ENCODE data around the gene CEP112. TPM values are rescaled to one million over a fixed set of nuclear protein-coding genes. Genes with fewer than 3 reads are reported as not detected.

Gene CEP112
- polyA plus RNA-seq, 1 donor from 2014 or later, result 6.0 TPM

DNA sequence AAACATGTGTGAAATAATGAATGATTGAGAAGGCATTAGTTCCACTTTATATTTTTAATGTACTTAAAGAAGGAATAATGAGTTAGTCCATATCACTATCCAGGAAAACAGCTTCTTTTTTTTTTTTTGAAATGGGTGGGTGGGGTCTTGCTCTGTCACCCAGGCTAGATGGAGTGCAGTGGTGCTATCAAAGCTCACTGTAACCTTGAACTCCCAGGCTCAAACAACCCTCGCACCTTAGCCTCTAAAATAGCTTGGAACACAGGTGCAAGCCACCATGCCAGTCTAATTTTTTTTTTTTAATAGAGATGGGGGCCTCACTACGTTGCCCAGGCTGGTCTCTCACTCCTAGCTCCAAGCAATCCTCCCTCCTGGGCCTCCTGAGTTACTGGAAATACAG lies 275.5 kb downstream of the CEP112 start:
- Histone ChIP-seq H3K4me2 (ENCODE audit: low read length) (no peak overlapping the region), H3K4me3 (ENCODE audit: low read length) (no peak overlapping the region), H3K79me2 (replicated peaks; ENCODE audit: insufficient read depth, low read length) (no peaks in the 10 kb centered on the region), H3F3A (ENCODE audit: insufficient read depth, low read length, poor library complexity, severe bottlenecking) (no peaks in the 10 kb centered on the region), H3K9ac (ENCODE audit: low read length) (no peak overlapping the region), H2AFZ (ENCODE audit: low read depth, low read length) (no peak overlapping the region), H3K36me3 (ENCODE audit: insufficient read depth, low read length) (no peaks in the 10 kb centered on the region), H3K27ac (ENCODE audit: low read length) (no peak overlapping the region), H3K9me2 (ENCODE audit: insufficient read depth, low read length) (no peaks in the 10 kb centered on the region), H4K20me1 (ENCODE audit: insufficient read depth) (no peaks in the 10 kb centered on the region), H3K9me3 (ENCODE audit: low read length) (no peaks in the 10 kb centered on the region), H3K27me3 (ENCODE audit: insufficient read depth, low read depth, low read length) (no peaks in the 10 kb centered on the region)
- no peak for TF ChIP-seq EP300 (conservative IDR thresholded peaks at IDR 0.05; ENCODE audit: poor library complexity, severe bottlenecking)

GRCh38 chr17:65914784-65915342 lies 277.1 kb downstream of the CEP112 start:
- Histone ChIP-seq H3F3A (ENCODE audit: insufficient read depth, low read length, poor library complexity, severe bottlenecking) (no peaks in the 10 kb centered on the region), H3K27me3 (ENCODE audit: insufficient read depth, low read depth, low read length) (no peaks in the 10 kb centered on the region), H3K9me3 (ENCODE audit: low read length) (no peaks in the 10 kb centered on the region), H3K9ac (ENCODE audit: low read length) (no peak overlapping the region), H3K79me2 (replicated peaks; ENCODE audit: insufficient read depth, low read length) (no peaks in the 10 kb centered on the region), H4K20me1 (ENCODE audit: insufficient read depth) (no peaks in the 10 kb centered on the region), H3K4me3 (ENCODE audit: low read length) (no peak overlapping the region), H2AFZ (ENCODE audit: low read depth, low read length) (no peak overlapping the region), H3K36me3 (ENCODE audit: insufficient read depth, low read length) (no peaks in the 10 kb centered on the region), H3K4me2 (ENCODE audit: low read length) (no peak overlapping the region), H3K9me2 (ENCODE audit: insufficient read depth, low read length) (no peaks in the 10 kb centered on the region), H3K27ac (ENCODE audit: low read length) (no peak overlapping the region)
- no peak for TF ChIP-seq EZH2 (IDR thresholded peaks at IDR 0.05; ENCODE audit: borderline replicate concordance, insufficient read depth, low read length, poor library complexity, severe bottlenecking)
- no peak for TF ChIP-seq TAF1 (IDR thresholded peaks at IDR 0.05; ENCODE audit: low read depth)
- no peak for TF ChIP-seq MXI1 (conservative IDR thresholded peaks at IDR 0.05; ENCODE audit: poor library complexity, severe bottlenecking)
- no peak for TF ChIP-seq CTCF (IDR thresholded peaks at IDR 0.05; ENCODE audit: poor library complexity, severe bottlenecking)
- TF ChIP-seq SMC3 (conservative IDR thresholded peaks at IDR 0.05; ENCODE audit: poor library complexity), result no peak
- no peak for TF ChIP-seq EP300 (conservative IDR thresholded peaks at IDR 0.05; ENCODE audit: poor library complexity, severe bottlenecking)
- no peak for TF ChIP-seq RAD21 (conservative IDR thresholded peaks at IDR 0.05)

DNA sequence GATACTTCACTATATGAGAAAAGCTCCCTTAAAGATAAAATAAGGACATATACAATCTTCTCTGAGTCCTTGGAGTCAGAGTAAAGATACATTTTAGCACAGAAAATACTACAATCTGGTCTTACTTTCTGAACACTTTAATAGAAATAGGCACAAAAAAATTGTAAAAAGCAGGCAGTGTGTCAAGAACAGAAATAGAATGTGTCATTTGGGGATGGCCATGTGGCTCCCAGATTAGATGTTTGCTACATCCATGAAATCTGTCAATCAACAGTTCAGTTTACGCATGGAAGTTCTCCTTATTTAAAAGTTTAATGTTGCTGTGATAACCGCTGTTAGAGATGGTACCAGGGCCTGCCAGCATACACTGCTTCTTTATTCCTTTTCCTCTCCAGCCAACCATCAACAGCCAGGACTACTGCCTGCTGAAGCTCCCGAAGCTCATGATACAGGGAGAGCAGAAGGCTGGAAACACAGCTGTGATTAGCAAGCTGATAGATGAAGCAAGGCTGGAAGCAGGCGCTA lies 278.5 kb downstream of the CEP112 start:
- Histone ChIP-seq H3K27ac (ENCODE audit: low read length) (no peak overlapping the region), H3K4me2 (ENCODE audit: low read length) (no peak overlapping the region), H3K27me3 (ENCODE audit: insufficient read depth, low read depth, low read length) (no peaks in the 10 kb centered on the region), H3K4me3 (ENCODE audit: low read length) (no peak overlapping the region), H3K9ac (ENCODE audit: low read length) (no peak overlapping the region), H3K9me3 (ENCODE audit: low read length) (no peaks in the 10 kb centered on the region), H2AFZ (ENCODE audit: low read depth, low read length) (no peak overlapping the region), H3K79me2 (replicated peaks; ENCODE audit: insufficient read depth, low read length) (no peaks in the 10 kb centered on the region), H3F3A (ENCODE audit: insufficient read depth, low read length, poor library complexity, severe bottlenecking) (no peaks in the 10 kb centered on the region), H3K9me2 (ENCODE audit: insufficient read depth, low read length) (no peaks in the 10 kb centered on the region), H4K20me1 (ENCODE audit: insufficient read depth) (no peaks in the 10 kb centered on the region), H3K36me3 (ENCODE audit: insufficient read depth, low read length) (no peaks in the 10 kb centered on the region)
- TF ChIP-seq MXI1 (conservative IDR thresholded peaks at IDR 0.05; ENCODE audit: poor library complexity, severe bottlenecking), result no peak
- no peak for TF ChIP-seq TAF1 (IDR thresholded peaks at IDR 0.05; ENCODE audit: low read depth)
- TF ChIP-seq RAD21 (conservative IDR thresholded peaks at IDR 0.05), result no peak
- no peak for TF ChIP-seq POLR2AphosphoS5 (IDR thresholded peaks at IDR 0.05)
- no peak for TF ChIP-seq EP300 (conservative IDR thresholded peaks at IDR 0.05; ENCODE audit: poor library complexity, severe bottlenecking)
- TF ChIP-seq SMC3 (conservative IDR thresholded peaks at IDR 0.05; ENCODE audit: poor library complexity), result no peak
- TF ChIP-seq EZH2 (IDR thresholded peaks at IDR 0.05; ENCODE audit: borderline replicate concordance, insufficient read depth, low read length, poor library complexity, severe bottlenecking), result no peak
- TF ChIP-seq, protein P1, sequence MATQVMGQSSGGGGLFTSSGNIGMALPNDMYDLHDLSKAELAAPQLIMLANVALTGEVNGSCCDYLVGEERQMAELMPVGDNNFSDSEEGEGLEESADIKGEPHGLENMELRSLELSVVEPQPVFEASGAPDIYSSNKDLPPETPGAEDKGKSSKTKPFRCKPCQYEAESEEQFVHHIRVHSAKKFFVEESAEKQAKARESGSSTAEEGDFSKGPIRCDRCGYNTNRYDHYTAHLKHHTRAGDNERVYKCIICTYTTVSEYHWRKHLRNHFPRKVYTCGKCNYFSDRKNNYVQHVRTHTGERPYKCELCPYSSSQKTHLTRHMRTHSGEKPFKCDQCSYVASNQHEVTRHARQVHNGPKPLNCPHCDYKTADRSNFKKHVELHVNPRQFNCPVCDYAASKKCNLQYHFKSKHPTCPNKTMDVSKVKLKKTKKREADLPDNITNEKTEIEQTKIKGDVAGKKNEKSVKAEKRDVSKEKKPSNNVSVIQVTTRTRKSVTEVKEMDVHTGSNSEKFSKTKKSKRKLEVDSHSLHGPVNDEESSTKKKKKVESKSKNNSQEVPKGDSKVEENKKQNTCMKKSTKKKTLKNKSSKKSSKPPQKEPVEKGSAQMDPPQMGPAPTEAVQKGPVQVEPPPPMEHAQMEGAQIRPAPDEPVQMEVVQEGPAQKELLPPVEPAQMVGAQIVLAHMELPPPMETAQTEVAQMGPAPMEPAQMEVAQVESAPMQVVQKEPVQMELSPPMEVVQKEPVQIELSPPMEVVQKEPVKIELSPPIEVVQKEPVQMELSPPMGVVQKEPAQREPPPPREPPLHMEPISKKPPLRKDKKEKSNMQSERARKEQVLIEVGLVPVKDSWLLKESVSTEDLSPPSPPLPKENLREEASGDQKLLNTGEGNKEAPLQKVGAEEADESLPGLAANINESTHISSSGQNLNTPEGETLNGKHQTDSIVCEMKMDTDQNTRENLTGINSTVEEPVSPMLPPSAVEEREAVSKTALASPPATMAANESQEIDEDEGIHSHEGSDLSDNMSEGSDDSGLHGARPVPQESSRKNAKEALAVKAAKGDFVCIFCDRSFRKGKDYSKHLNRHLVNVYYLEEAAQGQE (IDR thresholded peaks at IDR 0.05; ENCODE audit: borderline replicate concordance), result no peak
- no peak for TF ChIP-seq CTCF (IDR thresholded peaks at IDR 0.05; ENCODE audit: poor library complexity, severe bottlenecking)

All from neural cell (in vitro differentiated cells).